Left lobe of liver (tissue), 2 donors: ENCODE results near the gene INCA1. TPM values are rescaled to one million over a fixed set of nuclear protein-coding genes. Genes with fewer than 3 reads are reported as not detected.

Experiments used
- ATAC-seq: fragments of 200-7000 bp; cut with Tn5 transposase; one replicate; pipeline ENCODE4 v1.9.1; 2020; ENCODE audit warnings: mild to moderate bottlenecking, moderate library complexity
- DNase-seq: peaks from one replicate; pipeline ENCODE4 v3.0.0-alpha.2; 2020; ENCODE audit warnings: low spot score
- total RNA-seq: library from RNA; stranded (reverse); gene quantifications from one replicate; pipeline ENCODE4 v1.2.1, GENCODE V29; 2021
- donor health status: DM: no; HTN: no; CAD: no; lungs with moderate emphysema.
- donor health status: DM: no; HTN: yes; CAD: no.

The INCA1 gene
- total RNA-seq, 1 donor from 2014 or later, result 0.88 TPM

- ATAC-seq, result no peak
- no peak for DNase-seq
Measured at GRCh38 chr17:4938688-4939545, 58.4 kb downstream of the INCA1 start.

Other genes with a start within 250 kb of the INCA1 start
- gene TM4SF5, start 225.6 kb downstream of the INCA1 start, total RNA-seq, result 79.0 TPM
- 8.2 TPM for gene VMO1, start 211.2 kb downstream of the INCA1 start, total RNA-seq
- 28.0 TPM for gene GLTPD2, start 208.6 kb downstream of the INCA1 start, total RNA-seq
- gene PSMB6, start 201.4 kb downstream of the INCA1 start, total RNA-seq, result 79.1 TPM
- gene PLD2, start 190.4 kb downstream of the INCA1 start, total RNA-seq, result 8.5 TPM
- gene MINK1, start 164.2 kb downstream of the INCA1 start, total RNA-seq, result 34.1 TPM
- 4.1 TPM for gene C17orf107, start 98.0 kb downstream of the INCA1 start, total RNA-seq
- 3.1 TPM for gene CHRNE, start 94.4 kb downstream of the INCA1 start, total RNA-seq
- not detected for gene GP1BA, start 65.2 kb downstream of the INCA1 start, total RNA-seq
- gene SLC25A11, start 57.5 kb downstream of the INCA1 start, total RNA-seq, result 44.7 TPM
- gene RNF167, start 57.3 kb downstream of the INCA1 start, total RNA-seq, result 78.9 TPM
- gene PFN1, start 49.0 kb downstream of the INCA1 start, total RNA-seq, result 254 TPM
- 52.7 TPM for gene ENO3, start 46.4 kb downstream of the INCA1 start, total RNA-seq
- 20.3 TPM for gene SPAG7, start 29.7 kb downstream of the INCA1 start, total RNA-seq
- 17.7 TPM for gene CAMTA2, start 9.8 kb downstream of the INCA1 start, total RNA-seq
- 126 TPM for gene KIF1C, start 428 bp upstream of the INCA1 start, total RNA-seq
- gene SLC52A1, start 37.9 kb upstream of the INCA1 start, total RNA-seq, result 0.08 TPM
- gene ZFP3, start 80.9 kb upstream of the INCA1 start, total RNA-seq, result 0.83 TPM
- 5.3 TPM for gene ZNF232, start 114.4 kb upstream of the INCA1 start, total RNA-seq
- 0.08 TPM for gene USP6, start 118.5 kb upstream of the INCA1 start, total RNA-seq
- gene ZNF594, start 194.3 kb upstream of the INCA1 start, total RNA-seq, result 2.3 TPM
- 2.3 TPM for gene SCIMP, start 237.3 kb upstream of the INCA1 start, total RNA-seq